Measurements from ENCODE around the gene LIPC. TPM values are rescaled to one million over a fixed set of nuclear protein-coding genes. Genes with fewer than 3 reads are reported as not detected.

Gene LIPC
- total and polyA plus RNA-seq, 2 donors (not counting 3 experiments of a cell fraction or from before 2014, with no cell fraction given): not detected

GRCh38 chr15:58469432-58470353 lies 37.9 kb downstream of the LIPC start:
- POLR2A ChIA-PET: interaction anchor here (0.9 kb wide), 2 partner anchors 9 to 301 kb away, joined by 4 to 7 read pairs; partner anchors contain the start of gene MINDY2
- H2AFZ ChIP-seq (ENCODE audit: low read depth, low read length): no peak overlapping the region
- peak; percentile 68 for DNase-seq (ENCODE audit: low read depth, low spot score)
- no peaks in the 10 kb centered on the region for H4K20me1 ChIP-seq (replicated peaks; ENCODE audit: control insufficient read depth, extremely low read depth, insufficient read depth, low read length)
- FAIRE-seq: peak; percentile 76
- H3K79me2 ChIP-seq (ENCODE audit: control insufficient read depth, insufficient read depth, low read length): no peaks in the 10 kb centered on the region
- no TSS peak for BruUV-seq (replicated peaks)
- no peaks in the 10 kb centered on the region for H3K36me3 ChIP-seq (ENCODE audit: control insufficient read depth in 2 of 2, extremely low read depth in 1 of 2, insufficient read depth in 2 of 2, low read length in 2 of 2)
- H3K9me3 ChIP-seq (replicated peaks; ENCODE audit: control insufficient read depth, insufficient read depth, low read length): no peaks in the 10 kb centered on the region
- no peak overlapping the region for H3K27ac ChIP-seq (ENCODE audit: insufficient read depth, low read depth, low read length)
- intact Hi-C loops (cut with micrococcal nuclease): no loop called here
- TF ChIP-seq EZH2 (IDR thresholded peaks at IDR 0.05; ENCODE audit: borderline replicate concordance, low read depth, low read length, severe bottlenecking) (no peak), FOS (IDR thresholded peaks at IDR 0.05; ENCODE audit: borderline replicate concordance, insufficient read depth, low read length) (peak; percentile 84), MAX (IDR thresholded peaks at IDR 0.05; ENCODE audit: insufficient read depth, insufficient read length) (no peak), MYC (IDR thresholded peaks at IDR 0.05; ENCODE audit: low read depth, low read length) (no peak), JUN (IDR thresholded peaks at IDR 0.05; ENCODE audit: borderline replicate concordance, insufficient read depth, insufficient read length, low read depth) (peak; percentile 80), GATA2 (IDR thresholded peaks at IDR 0.05; ENCODE audit: insufficient read depth, insufficient read length, low read depth, low read length) (no peak)
- TF ChIP-seq, protein P1, sequence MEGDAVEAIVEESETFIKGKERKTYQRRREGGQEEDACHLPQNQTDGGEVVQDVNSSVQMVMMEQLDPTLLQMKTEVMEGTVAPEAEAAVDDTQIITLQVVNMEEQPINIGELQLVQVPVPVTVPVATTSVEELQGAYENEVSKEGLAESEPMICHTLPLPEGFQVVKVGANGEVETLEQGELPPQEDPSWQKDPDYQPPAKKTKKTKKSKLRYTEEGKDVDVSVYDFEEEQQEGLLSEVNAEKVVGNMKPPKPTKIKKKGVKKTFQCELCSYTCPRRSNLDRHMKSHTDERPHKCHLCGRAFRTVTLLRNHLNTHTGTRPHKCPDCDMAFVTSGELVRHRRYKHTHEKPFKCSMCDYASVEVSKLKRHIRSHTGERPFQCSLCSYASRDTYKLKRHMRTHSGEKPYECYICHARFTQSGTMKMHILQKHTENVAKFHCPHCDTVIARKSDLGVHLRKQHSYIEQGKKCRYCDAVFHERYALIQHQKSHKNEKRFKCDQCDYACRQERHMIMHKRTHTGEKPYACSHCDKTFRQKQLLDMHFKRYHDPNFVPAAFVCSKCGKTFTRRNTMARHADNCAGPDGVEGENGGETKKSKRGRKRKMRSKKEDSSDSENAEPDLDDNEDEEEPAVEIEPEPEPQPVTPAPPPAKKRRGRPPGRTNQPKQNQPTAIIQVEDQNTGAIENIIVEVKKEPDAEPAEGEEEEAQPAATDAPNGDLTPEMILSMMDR (IDR thresholded peaks at IDR 0.05; ENCODE audit: extremely low read depth in 1 of 2, insufficient read depth in 1 of 2, low read depth in 1 of 2, low read length in 2 of 2): no peak
- no peak overlapping the region for H3K4me2 ChIP-seq (ENCODE audit: insufficient read depth, low read length)
- no peak overlapping the region for H3K4me3 ChIP-seq (replicated peaks in 1 of 3; ENCODE audit: insufficient read depth in 1 of 3, low read depth in 1 of 3, low read length in 3 of 3)
- H3K27me3 ChIP-seq (ENCODE audit: control insufficient read depth in 2 of 2, insufficient read depth in 2 of 2, low read length in 2 of 2): no peaks in the 10 kb centered on the region
- dilution Hi-C loops (cut with MboI; ENCODE audit: extremely low pct_ligation_motif_present, low sequenced_read_pairs): no loop called here
- CTCF ChIA-PET: interaction anchor here (0.7 to 1.3 kb wide), 4 partner anchors 9 to 41 kb away, joined by 3 to 4 read pairs (median 3); no protein-coding TSS in a partner anchor
- no peak overlapping the region for H3K9ac ChIP-seq (replicated peaks; ENCODE audit: extremely low read depth, insufficient read depth, low read length)
- no peaks in the 10 kb centered on the region for H3K9me1 ChIP-seq (replicated peaks; ENCODE audit: control insufficient read depth, extremely low read depth, insufficient read depth, low read length)
- H3K4me1 ChIP-seq (ENCODE audit: control insufficient read depth, extremely low read depth, insufficient read depth, low read length): peaks cover 16% of the 10 kb centered on the region

Measured in endothelial cell of umbilical vein (primary cell).